Thymus (tissue), 11 donors: ENCODE results near the gene MTNR1A. TPM values are rescaled to one million over a fixed set of nuclear protein-coding genes. Genes with fewer than 3 reads are reported as not detected.
A peak's percentile ranks its signal among the peaks of the same experiment; 100 is the strongest.

Source experiments
- DNase-seq, 9 donors: peaks; one replicate each; pipeline ENCODE4 v3.0.0-alpha.2; 2013; ENCODE audit warnings: low spot score in 9 of 9, low read depth in 6 of 9, missing footprints in 1 of 9
- H3K27ac ChIP-seq, 2 donors: one replicate each; pipeline ENCODE4 v1.5.1; 2013; ENCODE audit warnings: control low read depth in 1 of 2, low read depth in 1 of 2, low read length in 1 of 2, mild to moderate bottlenecking in 1 of 2, moderate library complexity in 1 of 2
- H3K27me3 ChIP-seq, 2 donors: one replicate each; pipeline ENCODE4 v1.5.1; 2013; ENCODE audit warnings: low read length in 1 of 2; ENCODE audit not compliant: control insufficient read depth in 2 of 2, insufficient read depth in 1 of 2
- H3K36me3 ChIP-seq, 2 donors: one replicate each; pipeline ENCODE4 v1.5.1; 2013; ENCODE audit warnings: low read length in 1 of 2, mild to moderate bottlenecking in 1 of 2, moderate library complexity in 1 of 2; ENCODE audit not compliant: control insufficient read depth in 2 of 2, insufficient read depth in 2 of 2
- H3K4me1 ChIP-seq, 2 donors: one replicate each; pipeline ENCODE4 v1.5.1; 2013; ENCODE audit warnings: low read length in 2 of 2; ENCODE audit not compliant: control insufficient read depth in 2 of 2, insufficient read depth in 2 of 2
- H3K4me3 ChIP-seq, 2 donors: one replicate each; pipeline ENCODE4 v1.5.1; 2013; ENCODE audit warnings: low read length in 2 of 2, control low read depth in 1 of 2, mild to moderate bottlenecking in 1 of 2
- H3K9me3 ChIP-seq, 2 donors: one replicate each; pipeline ENCODE4 v1.5.1; 2013; ENCODE audit warnings: low read length in 1 of 2, mild to moderate bottlenecking in 1 of 2; ENCODE audit not compliant: control insufficient read depth in 2 of 2, insufficient read depth in 1 of 2
- WGBS: extraction: QIAGEN DNeasy Blood & Tissue Kit; methylation state at CpG from one replicate; pipeline ENCODE4 v1.1.7; 2013; 5-methylcytosine and 5-hydroxymethylcytosine counted together
- polyA plus RNA-seq: library from polyadenylated mRNA; stranded (reverse); fragments of 200-250 nt; gene quantifications from one replicate; pipeline ENCODE4 v1.2.3, GENCODE V29; 2013
- total RNA-seq: library from RNA; stranded (reverse); fragments of 120-200 nt; gene quantifications from one replicate; pipeline ENCODE4 v1.2.4, GENCODE V29; 2013
- donor health status: healthy.

MTNR1A gene
- total and polyA plus RNA-seq, 2 donors: 0.05 TPM; not detected in 1

- Histone ChIP-seq H3K4me1 (peaks cover 0 to 2% of the 10 kb centered on the region in 2 donors), H3K9me3 (peaks cover 0 to 4% of the 10 kb centered on the region in 2 donors), H3K27me3 (no peaks in the 10 kb centered on the region), H3K36me3 (no peaks in the 10 kb centered on the region), H3K4me3 (no peak overlapping the region), H3K27ac (no peak overlapping the region)
- WGBS: 94% methylated on average over 13 of the region's 13 CpGs
- DNase-seq: no peak
Observed at GRCh38 chr4:186592966-186593586, 37.7 kb upstream of the MTNR1A start.

DNA sequence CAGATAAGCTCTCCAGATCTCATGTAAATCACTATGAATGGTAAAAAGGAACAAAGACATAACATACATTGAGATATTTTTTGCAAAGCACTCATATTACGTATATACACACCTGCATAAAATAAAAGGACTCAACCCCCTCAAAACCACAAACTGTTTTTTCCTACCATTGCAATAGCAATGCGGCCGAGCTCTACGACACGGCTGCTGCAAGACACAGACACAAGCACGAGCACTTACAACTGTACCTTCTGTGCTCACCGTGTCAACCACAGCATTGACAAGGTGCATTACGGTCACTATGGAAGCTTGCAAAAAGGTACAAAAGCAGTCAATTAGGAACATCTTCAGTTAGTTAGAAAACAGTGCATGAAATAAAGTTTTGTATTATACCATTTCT is 37.1 kb upstream of the MTNR1A start:
- H3K4me3 ChIP-seq: no peak overlapping the region
- peaks cover 0 to 2% of the 10 kb centered on the region in 2 donors for H3K4me1 ChIP-seq
- peak in 5 of 9 donors; percentile 3 to 60 (median 24) for DNase-seq
- 76% methylated on average over 8 of the region's 8 CpGs for WGBS
- H3K27me3 ChIP-seq: no peaks in the 10 kb centered on the region
- peak overlapping the region in 1 of 2 donors; percentile 32 for H3K27ac ChIP-seq
- peaks cover 0 to 4% of the 10 kb centered on the region in 2 donors for H3K9me3 ChIP-seq
- H3K36me3 ChIP-seq: no peaks in the 10 kb centered on the region

DNA sequence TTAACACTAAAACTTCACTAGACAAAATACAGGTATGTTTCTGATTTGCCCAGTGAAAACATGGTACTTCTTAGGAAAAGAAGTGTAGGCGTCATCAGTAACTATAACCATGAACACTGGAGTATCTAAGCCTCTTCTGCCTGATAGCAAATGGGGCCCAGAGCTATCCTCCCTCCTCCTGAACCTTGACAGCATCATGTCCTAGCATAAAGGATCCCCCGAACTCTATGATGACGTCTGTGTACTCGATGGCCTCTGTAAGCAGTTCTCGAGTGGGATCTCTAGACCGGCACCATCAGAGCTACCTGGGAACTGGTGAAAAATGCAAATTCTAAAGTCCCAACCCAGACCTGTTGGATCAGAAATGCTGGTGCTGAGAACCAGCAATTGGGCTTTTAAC is 36.3 kb upstream of the MTNR1A start:
- Histone ChIP-seq H3K27ac (peak overlapping the region in 1 of 2 donors; percentile 42), H3K4me3 (no peak overlapping the region), H3K27me3 (no peaks in the 10 kb centered on the region), H3K4me1 (peaks cover 0 to 2% of the 10 kb centered on the region in 2 donors), H3K36me3 (no peaks in the 10 kb centered on the region), H3K9me3 (no peaks in the 10 kb centered on the region)
- no peak for DNase-seq
- 88% methylated on average over 6 of the region's 6 CpGs for WGBS

- DNase-seq: no peak
- Histone ChIP-seq H3K4me1 (peaks cover 0 to 2% of the 10 kb centered on the region in 2 donors), H3K9me3 (no peaks in the 10 kb centered on the region), H3K27ac (no peak overlapping the region), H3K4me3 (no peak overlapping the region), H3K27me3 (no peaks in the 10 kb centered on the region), H3K36me3 (no peaks in the 10 kb centered on the region)
- 96% methylated on average over 20 of the region's 20 CpGs for WGBS
Observed at GRCh38 chr4:186588503-186588902, 33.1 kb upstream of the MTNR1A start.

GRCh38 chr4:186587416-186588018 is 32.1 kb upstream of the MTNR1A start:
- Histone ChIP-seq H3K9me3 (no peaks in the 10 kb centered on the region), H3K36me3 (no peaks in the 10 kb centered on the region), H3K4me3 (no peak overlapping the region), H3K27me3 (no peaks in the 10 kb centered on the region), H3K27ac (no peak overlapping the region), H3K4me1 (no peaks in the 10 kb centered on the region)
- 42% methylated on average over 4 of the region's 4 CpGs for WGBS
- peak; percentile 3 to 60 (median 20) for DNase-seq

- no peak for DNase-seq
- no peaks in the 10 kb centered on the region for H3K9me3 ChIP-seq
- no peaks in the 10 kb centered on the region for H3K36me3 ChIP-seq
- 86% methylated on average over 8 of the region's 8 CpGs for whole genome bisulfite sequencing
- H3K27ac ChIP-seq: no peak overlapping the region
- no peak overlapping the region for H3K4me3 ChIP-seq
- H3K27me3 ChIP-seq: no peaks in the 10 kb centered on the region
- no peaks in the 10 kb centered on the region for H3K4me1 ChIP-seq
Observed at GRCh38 chr4:186586205-186586604, 30.8 kb upstream of the MTNR1A start.

GRCh38 chr4:186584912-186585311 is 29.5 kb upstream of the MTNR1A start:
- H3K4me1 ChIP-seq: no peaks in the 10 kb centered on the region
- no peak overlapping the region for H3K4me3 ChIP-seq
- H3K36me3 ChIP-seq: no peaks in the 10 kb centered on the region
- no peaks in the 10 kb centered on the region for H3K9me3 ChIP-seq
- no peaks in the 10 kb centered on the region for H3K27me3 ChIP-seq
- WGBS: 92% methylated on average over 6 of the region's 6 CpGs
- DNase-seq: no peak
- H3K27ac ChIP-seq: no peak overlapping the region

DNA sequence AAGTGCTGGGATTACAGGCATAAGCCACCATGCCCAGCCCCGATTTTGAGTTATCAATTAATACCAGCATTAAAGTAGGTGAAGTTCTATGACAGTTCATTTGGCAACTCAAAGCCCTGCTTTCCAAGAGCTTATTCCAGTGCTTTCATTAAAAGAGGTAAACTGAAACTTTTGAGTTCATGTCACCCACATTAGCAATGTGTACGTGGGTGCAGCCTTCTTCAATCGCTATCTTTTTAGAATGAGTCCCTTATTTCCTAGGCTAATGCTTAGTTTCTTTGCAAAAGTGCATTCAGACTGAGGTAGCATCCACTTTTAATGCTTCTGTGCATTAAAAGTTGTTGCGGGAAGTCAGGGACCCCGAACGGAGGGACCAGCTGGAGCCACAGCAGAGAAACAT is 26.1 kb upstream of the MTNR1A start:
- WGBS: 96% methylated on average over 6 of the region's 6 CpGs

DNA sequence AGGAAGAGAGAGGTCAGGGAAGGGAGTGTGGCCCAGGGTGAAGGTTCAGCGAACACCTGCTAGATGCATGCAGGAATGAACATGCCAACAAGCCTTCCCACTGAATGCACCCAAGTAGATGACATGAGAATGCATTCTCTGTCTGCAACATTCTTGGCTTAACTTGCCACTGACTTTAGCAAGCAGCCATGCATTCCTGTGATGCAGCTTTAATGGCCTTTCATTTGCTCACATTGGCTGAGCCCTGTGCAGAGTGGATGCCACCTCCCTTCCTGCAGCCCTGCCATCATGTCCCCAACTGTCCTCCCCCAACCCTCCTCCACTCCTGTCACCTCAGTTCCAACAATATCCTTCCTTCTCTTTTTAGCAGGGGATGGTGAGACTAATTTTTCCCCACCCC is 25.3 kb upstream of the MTNR1A start:
- Histone ChIP-seq H3K36me3 (no peaks in the 10 kb centered on the region), H3K27ac (no peak overlapping the region), H3K9me3 (no peaks in the 10 kb centered on the region), H3K4me3 (no peak overlapping the region), H3K4me1 (no peaks in the 10 kb centered on the region), H3K27me3 (no peaks in the 10 kb centered on the region)
- DNase-seq: no peak
- 92% methylated on average over 1 of the region's 1 CpG for WGBS

More for the DNA sequence above, 26.1 kb upstream of the MTNR1A start:
- no peaks in the 10 kb centered on the region for H3K4me1 ChIP-seq
- no peak overlapping the region for H3K4me3 ChIP-seq
- no peak for DNase-seq
- no peaks in the 10 kb centered on the region for H3K27me3 ChIP-seq
- no peaks in the 10 kb centered on the region for H3K9me3 ChIP-seq
- H3K27ac ChIP-seq: no peak overlapping the region
- H3K36me3 ChIP-seq: no peaks in the 10 kb centered on the region
